ENCODE data around the gene ABR.

Gene ABR

DNA sequence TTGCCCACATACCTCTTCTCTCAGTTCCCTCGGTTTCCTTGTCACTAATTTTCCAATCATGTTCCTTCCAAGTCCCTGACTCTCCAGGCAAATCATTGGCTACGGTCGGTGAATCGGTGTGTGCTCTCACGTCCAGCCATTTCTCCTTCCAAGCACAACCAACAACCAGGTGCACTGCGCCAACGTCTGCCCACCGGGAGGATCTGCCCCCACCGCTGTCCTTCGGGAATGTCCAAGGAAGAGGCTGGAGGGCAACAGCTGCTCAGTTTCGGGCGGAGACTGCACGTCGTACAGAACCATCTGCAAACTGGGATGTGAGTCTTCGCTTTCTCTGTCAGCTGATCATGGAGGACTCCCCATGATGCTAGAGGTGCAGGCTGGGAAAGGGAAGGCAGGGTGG is 191.8 kb downstream of the ABR start:
- H3K9me2 ChIP-seq (replicated peaks; ENCODE audit: insufficient read depth, low read length) = no peaks in the 10 kb centered on the region

DNA sequence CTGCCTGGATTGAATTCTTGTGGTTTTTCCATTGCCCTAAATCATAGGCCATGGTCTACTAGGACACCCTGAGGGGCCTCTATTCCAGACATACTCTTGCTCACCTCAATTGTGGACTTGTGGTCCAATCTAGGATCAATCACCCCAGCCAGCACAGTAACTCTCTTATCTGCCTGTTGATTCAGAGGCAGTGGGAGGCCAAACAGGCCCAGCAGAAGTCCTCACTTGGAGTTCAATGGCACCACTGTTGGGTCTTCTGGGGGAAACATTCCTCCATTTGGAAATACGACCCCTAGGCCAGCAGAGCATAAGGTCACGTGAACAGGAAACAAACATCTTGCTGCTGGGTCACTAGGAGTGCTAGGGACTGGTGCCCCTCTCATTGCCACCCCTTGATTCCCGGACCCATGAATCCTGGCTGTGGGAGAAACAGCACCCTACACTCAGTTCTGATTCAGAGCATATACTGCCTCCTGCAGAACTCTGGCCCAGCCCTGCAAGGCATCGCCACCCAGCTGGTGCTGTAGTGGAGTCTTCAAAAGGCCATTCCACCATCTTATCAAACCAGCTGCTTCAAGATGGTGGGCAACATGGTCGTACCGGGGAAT is 193.4 kb downstream of the ABR start:
- H3K27ac ChIP-seq (ENCODE audit: low read length) = no peak overlapping the region
- no peaks in the 10 kb centered on the region for H4K20me1 ChIP-seq (ENCODE audit: insufficient read depth, low read length)
- TF ChIP-seq EZH2 (optimal IDR thresholded peaks at IDR 0.05; ENCODE audit: low read depth, low read length) (no peak), EZH2phosphoT487 (IDR thresholded peaks at IDR 0.05; ENCODE audit: low read length) (no peak)
- TF ChIP-seq, protein P1, sequence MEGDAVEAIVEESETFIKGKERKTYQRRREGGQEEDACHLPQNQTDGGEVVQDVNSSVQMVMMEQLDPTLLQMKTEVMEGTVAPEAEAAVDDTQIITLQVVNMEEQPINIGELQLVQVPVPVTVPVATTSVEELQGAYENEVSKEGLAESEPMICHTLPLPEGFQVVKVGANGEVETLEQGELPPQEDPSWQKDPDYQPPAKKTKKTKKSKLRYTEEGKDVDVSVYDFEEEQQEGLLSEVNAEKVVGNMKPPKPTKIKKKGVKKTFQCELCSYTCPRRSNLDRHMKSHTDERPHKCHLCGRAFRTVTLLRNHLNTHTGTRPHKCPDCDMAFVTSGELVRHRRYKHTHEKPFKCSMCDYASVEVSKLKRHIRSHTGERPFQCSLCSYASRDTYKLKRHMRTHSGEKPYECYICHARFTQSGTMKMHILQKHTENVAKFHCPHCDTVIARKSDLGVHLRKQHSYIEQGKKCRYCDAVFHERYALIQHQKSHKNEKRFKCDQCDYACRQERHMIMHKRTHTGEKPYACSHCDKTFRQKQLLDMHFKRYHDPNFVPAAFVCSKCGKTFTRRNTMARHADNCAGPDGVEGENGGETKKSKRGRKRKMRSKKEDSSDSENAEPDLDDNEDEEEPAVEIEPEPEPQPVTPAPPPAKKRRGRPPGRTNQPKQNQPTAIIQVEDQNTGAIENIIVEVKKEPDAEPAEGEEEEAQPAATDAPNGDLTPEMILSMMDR (IDR thresholded peaks at IDR 0.05; ENCODE audit: low read length) = no peak
- no peaks in the 10 kb centered on the region for H3K9me3 ChIP-seq (replicated peaks; ENCODE audit: insufficient read depth, low read length)
- no peaks in the 10 kb centered on the region for H3F3A ChIP-seq (ENCODE audit: insufficient read depth, low read length)
- no peak overlapping the region for H3K9ac ChIP-seq (ENCODE audit: low read length)
- no peaks in the 10 kb centered on the region for H3K36me3 ChIP-seq (replicated peaks; ENCODE audit: insufficient read depth, low read length)
- peaks cover under 1% of the 10 kb centered on the region; the same call in 1 of the 2 replicates for H3K4me1 ChIP-seq (ENCODE audit: low read length)
- no peak for DNase-seq
- H2AFZ ChIP-seq (ENCODE audit: low read length) = no peak overlapping the region
- peaks cover 75% of the 10 kb centered on the region for H3K27me3 ChIP-seq (replicated peaks; ENCODE audit: insufficient read depth, low read length)
- no peaks in the 10 kb centered on the region for H3K9me2 ChIP-seq (replicated peaks; ENCODE audit: insufficient read depth, low read length)
- no peaks in the 10 kb centered on the region for H3K79me2 ChIP-seq (ENCODE audit: low read length)
- no peak overlapping the region for H3K4me3 ChIP-seq (ENCODE audit: low read length)
- no peak overlapping the region for H3K4me2 ChIP-seq (ENCODE audit: low read depth, low read length)

More for the DNA sequence above, 191.8 kb downstream of the ABR start:
- H2AFZ ChIP-seq (ENCODE audit: low read length) = no peak overlapping the region
- no peak overlapping the region for H3K9ac ChIP-seq (ENCODE audit: low read length)
- H3K9me3 ChIP-seq (replicated peaks; ENCODE audit: insufficient read depth, low read length) = no peaks in the 10 kb centered on the region
- no peaks in the 10 kb centered on the region for H4K20me1 ChIP-seq (ENCODE audit: insufficient read depth, low read length)
- no peaks in the 10 kb centered on the region for H3K79me2 ChIP-seq (ENCODE audit: low read length)
- no peak for DNase-seq
- no peak overlapping the region for H3K4me2 ChIP-seq (ENCODE audit: low read depth, low read length)
- H3K4me1 ChIP-seq (ENCODE audit: low read length) = no peaks in the 10 kb centered on the region
- no peaks in the 10 kb centered on the region for H3F3A ChIP-seq (ENCODE audit: insufficient read depth, low read length)
- H3K27ac ChIP-seq (ENCODE audit: low read length) = no peak overlapping the region
- no peak overlapping the region for H3K4me3 ChIP-seq (ENCODE audit: low read length)
- TF ChIP-seq EZH2phosphoT487 (IDR thresholded peaks at IDR 0.05; ENCODE audit: low read length) (no peak), EZH2 (optimal IDR thresholded peaks at IDR 0.05; ENCODE audit: low read depth, low read length) (no peak)
- TF ChIP-seq, protein P1 (IDR thresholded peaks at IDR 0.05; ENCODE audit: low read length) = no peak
- peaks cover 81% of the 10 kb centered on the region for H3K27me3 ChIP-seq (replicated peaks; ENCODE audit: insufficient read depth, low read length)
- no peaks in the 10 kb centered on the region for H3K36me3 ChIP-seq (replicated peaks; ENCODE audit: insufficient read depth, low read length)

DNA sequence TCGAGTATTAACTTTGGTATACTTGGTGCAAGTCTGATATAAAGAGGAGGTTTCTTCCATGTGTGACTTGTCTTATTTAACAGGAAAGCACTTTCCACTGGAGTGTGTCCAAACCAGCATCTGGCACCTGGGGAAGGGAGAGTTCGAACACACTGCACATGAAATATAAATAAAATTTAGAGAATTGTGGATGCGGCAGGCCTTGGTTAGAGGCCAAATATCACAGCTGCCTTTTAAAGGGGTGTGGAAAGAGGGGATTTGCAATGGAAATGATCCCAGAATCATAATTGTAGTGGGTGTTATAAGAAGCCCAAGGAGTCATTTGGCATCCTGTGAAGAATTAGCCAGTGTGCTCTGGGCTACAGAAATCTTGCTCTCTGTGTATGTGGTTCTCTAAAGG is 195.9 kb downstream of the ABR start:
- H3K9me3 ChIP-seq (replicated peaks; ENCODE audit: insufficient read depth, low read length) = no peaks in the 10 kb centered on the region
- H3K9ac ChIP-seq (ENCODE audit: low read length) = no peak overlapping the region
- H3K27ac ChIP-seq (ENCODE audit: low read length) = no peak overlapping the region
- H3K4me3 ChIP-seq (ENCODE audit: low read length) = no peak overlapping the region
- DNase-seq = no peak
- no peak overlapping the region for H3K4me2 ChIP-seq (ENCODE audit: low read depth, low read length)
- peaks cover 4% of the 10 kb centered on the region; the same call in 1 of the 2 replicates for H3K4me1 ChIP-seq (ENCODE audit: low read length)
- no peaks in the 10 kb centered on the region for H3K79me2 ChIP-seq (ENCODE audit: low read length)
- H3F3A ChIP-seq (ENCODE audit: insufficient read depth, low read length) = 0 out of 2 replicates have a peak, but pooled peaks cover 4% of the 10 kb centered on the region
- no peaks in the 10 kb centered on the region for H3K9me2 ChIP-seq (replicated peaks; ENCODE audit: insufficient read depth, low read length)
- H3K36me3 ChIP-seq (replicated peaks; ENCODE audit: insufficient read depth, low read length) = no peaks in the 10 kb centered on the region
- no peak for TF ChIP-seq EZH2 (optimal IDR thresholded peaks at IDR 0.05; ENCODE audit: low read depth, low read length)
- no peak for TF ChIP-seq EZH2phosphoT487 (IDR thresholded peaks at IDR 0.05; ENCODE audit: low read length)
- TF ChIP-seq, protein P1 (IDR thresholded peaks at IDR 0.05; ENCODE audit: low read length) = no peak
- H2AFZ ChIP-seq (ENCODE audit: low read length) = no peak overlapping the region
- H3K27me3 ChIP-seq (replicated peaks; ENCODE audit: insufficient read depth, low read length) = peaks cover 54% of the 10 kb centered on the region
- no peaks in the 10 kb centered on the region for H4K20me1 ChIP-seq (ENCODE audit: insufficient read depth, low read length)

Measured in MM.1S (cell line).